NCI-H748 (cell line): Measurements from ENCODE around the gene PDGFA.

Source experiments
- DNase-seq: peaks from one replicate; lab custom pipeline; 2025; ENCODE audit not compliant: unreplicated experiment; lab: John Stamatoyannopoulos, UW

The PDGFA gene

GRCh38 chr7:505171-505570 lies 14.5 kb downstream of the PDGFA start:
- no peak for DNase-seq

DNA sequence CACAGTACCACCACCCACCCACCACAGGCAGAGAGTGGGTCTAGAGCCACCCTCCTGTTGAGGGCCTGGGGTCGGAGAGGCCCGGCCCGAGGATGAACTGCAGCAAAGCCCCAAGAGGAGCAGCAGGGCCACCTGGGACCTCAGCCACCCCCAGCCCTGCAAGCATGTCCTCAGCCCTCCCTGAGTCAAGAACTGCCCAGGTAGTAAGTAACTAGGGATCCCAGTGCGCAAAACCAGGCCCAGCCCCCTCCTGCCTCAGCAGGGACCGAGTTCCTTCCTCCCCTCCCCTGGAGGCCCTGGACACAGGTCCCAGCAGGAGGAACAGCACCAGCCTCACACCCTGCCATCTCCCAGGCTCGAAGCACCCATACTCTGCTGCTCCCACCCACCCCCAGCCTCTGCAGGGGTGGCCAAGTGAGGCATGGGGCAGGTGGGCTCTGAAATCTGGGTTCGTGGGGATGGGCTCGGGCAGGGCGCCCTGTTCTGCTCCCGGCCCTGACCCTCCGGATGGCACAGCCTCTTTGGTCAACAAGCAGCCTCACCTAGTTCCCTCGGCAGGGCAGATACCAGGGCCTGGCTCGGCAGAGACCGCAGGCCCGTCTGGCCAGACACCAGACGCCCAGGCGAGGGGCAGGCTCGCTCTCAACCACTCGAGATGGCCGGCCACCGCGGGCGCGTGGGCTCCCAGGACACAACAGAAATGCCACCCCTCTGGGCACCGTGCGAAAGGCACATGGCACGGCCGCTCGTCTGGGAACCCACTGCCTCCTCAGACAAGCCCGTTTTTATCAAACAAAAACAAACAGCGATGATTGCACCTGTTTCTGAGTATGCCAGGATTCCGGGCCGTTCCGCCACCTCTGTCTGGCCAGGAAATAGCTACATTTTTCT lies 15.2 kb downstream of the PDGFA start:
- DNase-seq = no peak

DNA sequence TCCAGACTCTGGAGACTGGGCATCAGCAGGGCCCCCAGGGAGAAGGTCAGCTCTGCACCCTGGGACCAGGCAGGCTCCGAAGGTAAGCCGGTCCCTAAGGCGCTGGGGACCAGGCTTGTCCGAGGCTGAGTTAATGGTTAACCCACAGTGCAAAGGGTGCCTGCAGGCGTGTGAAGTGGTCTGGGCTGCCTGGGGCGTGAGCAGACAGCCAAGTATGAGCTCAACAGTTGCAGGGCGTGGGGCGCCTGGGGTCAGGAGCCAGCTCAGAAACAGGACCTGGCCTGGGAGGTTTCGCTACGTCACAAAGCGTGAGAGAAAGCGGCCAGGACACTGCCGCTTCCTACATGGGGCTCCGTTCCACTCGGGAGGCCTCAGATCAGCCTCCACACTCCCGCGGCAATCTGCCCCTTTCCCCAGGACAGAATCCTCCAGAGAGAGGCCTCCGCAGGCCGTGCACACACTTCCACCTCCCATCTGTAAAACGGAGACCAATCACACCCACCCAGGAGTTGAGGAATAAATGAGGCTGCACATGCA lies 16.0 kb downstream of the PDGFA start:
- DNase-seq = no peak

DNA sequence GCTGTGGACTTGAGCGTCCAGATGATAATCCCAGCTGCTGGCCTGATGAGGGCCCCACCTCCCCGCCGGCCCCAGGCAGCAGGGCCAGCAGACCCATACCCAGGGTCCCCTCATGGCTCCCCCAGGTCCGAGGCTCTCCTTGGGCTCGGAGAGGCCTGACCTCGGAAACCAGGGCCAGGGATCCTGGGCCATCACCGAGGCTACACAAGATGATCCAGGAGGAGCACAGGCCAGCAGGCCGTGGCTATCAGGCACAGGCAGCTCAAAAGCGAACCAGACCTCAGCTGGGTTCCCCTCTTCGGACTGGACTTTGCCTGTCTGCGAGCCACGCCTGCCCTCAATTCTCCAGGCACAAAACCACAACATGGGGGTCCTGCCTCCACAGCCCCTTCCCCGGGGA lies 17.4 kb downstream of the PDGFA start:
- no peak for DNase-seq

GRCh38 chr7:501526-501925 lies 18.1 kb downstream of the PDGFA start:
- DNase-seq = no peak

- DNase-seq = no peak
Measured at GRCh38 chr7:500521-501420, 18.9 kb downstream of the PDGFA start.

GRCh38 chr7:499853-500485 lies 19.7 kb downstream of the PDGFA start:
- DNase-seq = no peak

DNA sequence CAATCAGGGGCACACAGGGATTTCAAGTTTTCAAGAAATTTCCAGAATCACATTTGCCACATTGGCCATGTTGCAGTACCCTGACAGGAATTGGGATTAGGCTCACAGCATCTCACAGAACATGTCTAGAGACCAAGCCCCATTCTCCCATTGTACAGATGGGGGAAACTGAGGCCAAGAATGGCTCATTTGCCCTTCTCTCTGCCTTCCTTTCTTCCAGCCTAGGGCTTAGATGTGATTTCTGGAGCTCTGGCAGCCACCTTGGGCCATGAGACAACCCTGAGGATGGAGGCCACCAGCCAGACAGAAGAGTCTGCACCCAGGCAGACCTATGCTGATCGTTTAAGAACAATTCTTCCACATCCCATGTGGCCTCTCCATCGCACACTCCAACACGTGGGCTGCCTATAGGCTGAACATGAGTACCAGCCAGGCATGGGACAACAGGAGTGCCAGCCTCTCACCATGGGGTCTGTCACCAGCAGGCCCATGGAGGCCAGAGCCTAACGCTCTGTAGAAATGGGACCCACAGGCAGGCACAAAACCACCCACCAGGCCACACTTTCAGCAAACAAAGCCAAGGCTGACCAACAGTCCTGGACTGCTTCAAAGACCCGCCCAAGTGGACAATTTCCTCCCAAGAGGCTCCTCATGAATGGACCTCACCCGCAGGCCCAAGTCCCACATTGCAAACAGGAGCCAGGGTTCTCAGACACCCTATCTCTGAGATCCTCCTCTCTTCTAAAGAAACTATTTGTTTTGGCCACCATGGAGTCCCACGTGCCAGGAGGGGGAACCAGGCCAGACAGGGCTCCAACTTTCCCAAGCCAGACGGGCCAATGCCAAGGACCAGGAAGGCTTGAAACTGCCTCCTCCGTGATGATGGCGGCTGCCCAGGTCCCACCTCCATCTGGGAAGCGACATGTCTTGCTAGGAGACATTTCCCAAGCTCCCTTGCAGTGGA lies 20.7 kb downstream of the PDGFA start:
- no peak for DNase-seq

DNA sequence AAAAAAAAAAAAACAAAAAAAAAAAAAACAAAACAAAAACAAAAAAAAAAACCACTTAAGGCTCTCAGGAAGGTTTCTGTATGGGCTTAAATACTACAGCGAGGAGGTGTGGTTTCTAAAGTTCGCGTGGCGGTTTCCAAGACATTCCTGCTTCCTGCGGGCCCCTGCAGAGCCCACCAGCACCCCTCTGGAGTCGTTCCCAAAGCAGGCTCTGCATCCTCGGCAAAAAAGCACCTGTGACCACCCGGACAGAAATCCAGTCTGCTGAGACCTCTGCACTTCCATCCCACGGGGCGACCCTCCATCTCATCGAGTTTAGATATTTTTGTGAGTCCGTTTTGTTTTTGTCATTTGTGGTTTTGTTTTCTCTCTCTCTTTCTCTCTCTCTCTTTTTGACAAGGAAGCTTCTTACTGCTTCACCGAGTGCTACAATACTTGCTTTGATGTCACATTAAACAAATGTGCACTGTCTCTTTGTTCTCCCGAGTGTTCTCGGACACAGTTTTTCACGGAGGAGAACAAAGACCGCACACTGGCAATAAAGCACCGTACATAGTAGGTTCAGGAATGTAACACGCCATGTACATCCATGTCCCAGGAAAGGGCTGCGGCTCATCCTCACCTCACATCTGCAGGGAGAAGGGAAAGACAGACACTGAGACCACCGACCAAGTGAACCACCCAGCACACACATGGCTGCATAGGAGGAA lies 21.5 kb downstream of the PDGFA start:
- DNase-seq = no peak

DNA sequence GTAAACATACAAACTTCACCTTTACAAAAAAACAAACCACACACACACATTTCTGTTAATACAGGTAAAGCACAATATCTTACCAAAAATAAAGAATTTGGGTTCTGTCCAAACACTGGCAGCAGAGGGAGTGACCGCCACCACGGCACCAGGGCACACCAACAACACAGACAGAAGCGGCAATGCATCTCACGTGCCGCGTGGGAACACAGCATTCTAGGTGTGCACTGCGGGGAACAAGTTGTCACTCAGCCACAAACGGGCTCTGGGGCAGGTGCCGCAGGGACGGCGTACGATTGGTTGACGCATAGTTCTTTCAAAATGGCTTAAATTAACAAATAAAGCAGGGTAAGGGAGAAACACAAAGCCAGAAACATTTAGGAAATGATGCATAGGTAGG lies 22.3 kb downstream of the PDGFA start:
- no peak for DNase-seq

DNA sequence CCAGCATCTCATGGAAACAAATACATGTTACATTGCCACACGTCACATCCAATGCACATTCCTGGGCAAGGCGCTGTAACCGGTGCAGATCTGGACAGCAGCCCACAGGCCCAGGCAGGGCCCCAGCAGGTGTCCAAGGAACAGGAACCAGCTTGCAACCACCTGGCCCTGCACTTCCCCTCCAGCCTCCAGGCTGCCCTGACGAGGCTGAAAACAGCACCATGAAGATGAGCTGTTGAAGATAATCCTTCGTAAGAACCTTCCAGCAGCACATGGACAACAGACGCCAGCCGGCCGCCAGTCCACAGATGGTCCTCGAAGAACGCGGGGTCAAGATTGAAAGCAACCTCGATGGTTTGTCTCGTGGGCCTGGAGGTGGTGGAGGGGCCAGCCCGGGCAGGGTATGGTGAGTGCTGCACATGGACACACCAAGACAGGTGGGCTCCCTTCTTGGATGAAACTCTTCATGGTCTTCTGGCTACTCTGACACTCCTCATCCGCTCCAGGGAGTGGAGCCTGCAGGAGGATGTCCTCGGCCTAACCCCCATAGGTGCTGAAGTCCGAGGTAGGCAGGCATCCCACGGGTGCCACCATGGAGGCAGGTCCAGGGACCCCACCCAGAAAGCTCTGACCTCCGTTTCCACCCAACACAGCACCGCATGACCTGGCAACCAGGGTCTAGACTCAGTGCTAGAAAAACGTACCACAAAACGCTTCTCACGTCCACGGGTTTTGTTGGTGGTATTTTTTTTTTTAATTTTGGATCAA lies 22.9 kb downstream of the PDGFA start:
- no peak for DNase-seq

DNA sequence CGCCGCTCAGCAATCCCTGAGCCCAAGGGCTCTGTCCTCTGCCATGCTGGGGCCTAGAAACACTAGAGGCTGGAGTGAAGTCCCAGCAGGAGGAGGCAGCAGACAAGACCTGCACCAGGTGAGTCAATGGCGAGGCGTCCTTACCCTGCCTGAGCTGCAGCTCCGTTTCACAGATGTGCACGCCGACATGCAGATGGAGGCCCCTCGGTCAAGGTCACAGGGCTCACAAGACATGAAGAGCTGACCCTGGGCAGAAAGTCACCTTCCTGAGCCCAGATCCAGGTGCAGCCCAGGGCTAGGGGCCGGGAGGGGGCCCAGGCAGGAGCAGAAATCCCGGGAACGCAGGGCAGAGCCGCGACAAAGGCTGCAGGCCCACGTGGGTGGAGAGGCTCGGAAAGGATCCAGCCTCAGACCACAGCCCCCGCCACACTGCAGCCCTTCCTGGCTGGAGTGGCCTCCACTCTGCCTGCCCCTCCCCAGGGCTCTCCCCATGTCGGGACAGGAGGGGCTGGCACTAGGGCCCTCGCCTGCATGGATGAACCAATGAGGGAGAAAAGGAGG lies 23.8 kb downstream of the PDGFA start:
- no peak for DNase-seq

DNA sequence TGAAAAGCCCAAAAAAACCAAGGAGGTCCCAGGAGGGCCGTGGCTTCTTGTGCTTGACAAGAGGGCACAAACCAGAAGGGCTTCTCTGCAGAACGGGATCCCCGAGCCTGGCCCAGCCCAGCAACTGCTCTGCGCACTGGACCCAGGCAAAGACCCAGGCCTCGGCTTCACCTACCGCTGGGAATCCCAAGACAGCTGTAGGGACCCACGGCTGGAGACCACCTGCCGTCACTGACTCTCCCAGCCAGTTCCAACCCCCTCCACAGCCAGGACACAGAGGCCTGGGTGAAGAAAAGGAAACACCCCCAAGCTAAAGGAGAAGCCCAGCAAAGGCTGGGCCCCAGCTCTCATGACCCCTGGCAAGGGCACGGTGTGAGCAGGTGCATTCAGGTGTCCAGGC lies 24.3 kb downstream of the PDGFA start:
- DNase-seq = no peak

GRCh38 chr7:494906-495305 lies 24.7 kb downstream of the PDGFA start:
- DNase-seq = no peak

GRCh38 chr7:494259-494687 lies 25.4 kb downstream of the PDGFA start:
- no peak for DNase-seq

DNA sequence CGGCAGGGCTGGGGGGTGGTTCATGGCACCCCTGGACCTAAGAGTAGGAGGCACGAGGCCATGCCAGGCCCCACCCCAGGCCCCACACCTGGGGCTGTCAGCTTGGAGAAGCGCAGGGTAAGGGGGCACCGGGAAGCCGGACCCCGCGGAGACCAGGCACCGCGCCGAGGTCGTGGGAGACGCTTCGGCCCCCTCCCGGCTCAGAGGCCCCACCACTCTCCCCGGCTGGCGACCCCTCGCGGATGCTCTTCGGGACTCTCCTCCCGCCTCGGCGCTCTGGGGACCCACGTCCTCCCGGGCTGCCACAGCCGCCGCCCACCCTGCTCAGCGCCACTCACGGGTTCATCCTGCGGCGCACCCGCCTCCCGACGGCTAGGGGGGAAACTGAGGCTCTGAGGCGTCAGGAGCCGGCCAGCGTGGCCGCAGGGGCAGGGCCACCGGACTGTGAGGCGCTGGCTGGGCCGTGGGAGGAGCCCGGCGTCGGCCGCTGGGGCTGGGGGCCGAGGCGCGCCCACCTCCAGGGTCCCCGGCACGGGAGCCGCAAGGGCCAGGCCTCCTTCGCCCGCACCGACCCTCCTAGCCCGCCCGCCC lies 25.9 kb downstream of the PDGFA start:
- DNase-seq = no peak

DNA sequence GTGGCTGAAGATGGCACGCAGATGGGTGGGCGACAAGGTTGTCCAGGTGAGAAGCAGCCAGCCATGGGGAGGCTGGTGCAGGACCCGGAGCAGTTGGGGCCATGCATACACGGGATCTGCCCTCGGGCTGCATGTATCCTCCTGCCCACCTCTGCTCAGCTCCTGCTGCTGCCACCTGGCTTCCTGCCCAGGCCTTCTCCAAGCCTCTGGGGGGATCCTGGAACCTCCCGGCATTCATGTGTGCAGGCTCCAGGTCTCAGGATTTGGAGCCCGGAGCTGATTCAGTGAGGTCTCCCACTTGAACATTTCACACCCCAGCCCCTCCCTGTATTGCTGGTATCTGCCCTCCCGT lies 27.0 kb downstream of the PDGFA start:
- no peak for DNase-seq
